DOHH2 (cell line): Measurements from ENCODE around the gene CTTNBP2.

Source experiments
- H3F3A ChIP-seq: fragments of 200-600 bp; sonication (generic), shearing (Covaris generic); 2 replicates; pipeline ENCODE4 v1.6.0; 2016; ENCODE audit warnings: antibody characterized with exemption, mild to moderate bottlenecking; ENCODE audit not compliant: control insufficient read depth, insufficient read depth
- H3K27ac ChIP-seq: fragments of 200-600 bp; sonication (generic); 2 replicates; pipeline ENCODE4 v1.5.1; 2014; ENCODE audit warnings: low read depth, mild to moderate bottlenecking, low read length, moderate library complexity
- H3K27me3 ChIP-seq: fragments of 200-600 bp; sonication (generic); 2 replicates; pipeline ENCODE4 v1.6.1; 2014; ENCODE audit warnings: mild to moderate bottlenecking, low read length, mixed read lengths; ENCODE audit not compliant: control insufficient read depth
- H3K36me3 ChIP-seq: fragments of 200-600 bp; sonication (generic); 2 replicates; pipeline ENCODE4 v1.6.1; 2014; ENCODE audit warnings: mild to moderate bottlenecking, low read length, moderate library complexity, mixed read lengths; ENCODE audit not compliant: control insufficient read depth
- H3K4me1 ChIP-seq: fragments of 200-600 bp; sonication (generic); 2 replicates; pipeline ENCODE4 v1.6.1; 2014; ENCODE audit warnings: mild to moderate bottlenecking, low read length, mixed read lengths; ENCODE audit not compliant: control insufficient read depth
- H3K4me2 ChIP-seq: fragments of 200-600 bp; sonication (generic); 2 replicates; pipeline ENCODE4 v1.6.0; 2014; ENCODE audit warnings: mild to moderate bottlenecking, low read length, moderate library complexity
- H3K4me3 ChIP-seq: fragments of 200-600 bp; sonication (generic); 2 replicates; pipeline ENCODE4 v1.5.1; 2014; ENCODE audit warnings: mild to moderate bottlenecking, low read length, mixed read lengths
- H3K79me2 ChIP-seq: fragments of 200-600 bp; sonication (generic); 2 replicates; pipeline ENCODE4 v1.6.1; 2014; ENCODE audit warnings: mild to moderate bottlenecking, low read length, mixed read lengths; ENCODE audit not compliant: control insufficient read depth
- H3K9me2 ChIP-seq: fragments of 200-600 bp; sonication (generic); replicated peaks from 2 replicates; pipeline ENCODE4 v1.6.1; 2014; ENCODE audit warnings: mild to moderate bottlenecking, low read length, mixed read lengths; ENCODE audit not compliant: control insufficient read depth
- H3K9me3 ChIP-seq: fragments of 200-600 bp; sonication (generic); 2 replicates; pipeline ENCODE4 v1.6.1; 2014; ENCODE audit warnings: antibody characterized with exemption, low read length, mixed read lengths; ENCODE audit not compliant: control insufficient read depth, insufficient read depth
- H4K20me1 ChIP-seq: fragments of 200-600 bp; sonication (generic); 2 replicates; pipeline ENCODE4 v1.6.0; 2014; ENCODE audit warnings: low read depth, mild to moderate bottlenecking, antibody characterized with exemption, low read length, moderate library complexity; ENCODE audit not compliant: control insufficient read depth, insufficient read depth
- CTCF ChIP-seq: fragments of 200-600 bp; sonication (generic); IDR thresholded peaks from one replicate; pipeline ENCODE4 v1.5.1; 2014; ENCODE audit warnings: antibody characterized with exemption, mild to moderate bottlenecking, low read depth, low read length; ENCODE audit not compliant: poor library complexity, severe bottlenecking
- EZH2phosphoT487 ChIP-seq: fragments of 200-600 bp; sonication (generic); IDR thresholded peaks from 2 replicates; pipeline ENCODE4 v1.6.1; 2017; ENCODE audit warnings: borderline replicate concordance, mild to moderate bottlenecking, antibody characterized with exemption, low read length, moderate library complexity, mixed read lengths

CTTNBP2 gene

DNA sequence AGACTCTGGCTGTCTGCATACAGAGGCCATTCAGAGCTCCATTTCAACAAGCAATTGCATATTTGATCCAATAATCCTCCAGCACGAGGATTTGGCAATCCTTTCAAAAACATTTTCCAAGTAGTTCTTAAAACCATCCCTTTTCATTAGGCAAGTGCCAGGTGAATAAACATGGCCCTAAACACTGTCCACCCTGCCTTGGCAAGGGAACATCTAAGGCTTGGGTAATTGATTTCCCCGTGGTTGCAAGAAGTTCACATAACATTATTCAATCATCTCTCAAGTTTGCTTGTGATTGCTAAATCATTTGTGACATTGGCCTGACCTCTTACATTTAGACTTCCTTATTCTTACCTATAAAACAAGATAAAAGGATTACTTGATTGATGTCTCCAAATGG lies 175.2 kb downstream of the CTTNBP2 start:
- Histone ChIP-seq H3K36me3 (no peaks in the 10 kb centered on the region), H3K27me3 (no peaks in the 10 kb centered on the region), H3K4me2 (no peak overlapping the region), H3K9me2 (no peaks in the 10 kb centered on the region), H3K9me3 (no peaks in the 10 kb centered on the region), H4K20me1 (no peaks in the 10 kb centered on the region), H3K79me2 (no peaks in the 10 kb centered on the region), H3K4me1 (no peaks in the 10 kb centered on the region), H3F3A (no peaks in the 10 kb centered on the region), H3K4me3 (no peak overlapping the region), H3K27ac (no peak overlapping the region)
- TF ChIP-seq EZH2phosphoT487: no peak

GRCh38 chr7:117692338-117692737 lies 180.9 kb downstream of the CTTNBP2 start:
- no peaks in the 10 kb centered on the region for H3K27me3 ChIP-seq
- no peaks in the 10 kb centered on the region for H3K4me1 ChIP-seq
- no peaks in the 10 kb centered on the region for H3K36me3 ChIP-seq
- no peaks in the 10 kb centered on the region for H4K20me1 ChIP-seq
- H3K4me3 ChIP-seq: no peak overlapping the region
- no peaks in the 10 kb centered on the region for H3K79me2 ChIP-seq
- no peak for TF ChIP-seq EZH2phosphoT487
- no peak for TF ChIP-seq CTCF
- H3K4me2 ChIP-seq: no peak overlapping the region
- no peaks in the 10 kb centered on the region for H3F3A ChIP-seq
- H3K9me2 ChIP-seq: no peaks in the 10 kb centered on the region
- no peak overlapping the region for H3K27ac ChIP-seq
- no peaks in the 10 kb centered on the region for H3K9me3 ChIP-seq

GRCh38 chr7:117690147-117690546 lies 183.1 kb downstream of the CTTNBP2 start:
- Histone ChIP-seq H3K36me3 (no peaks in the 10 kb centered on the region), H4K20me1 (no peaks in the 10 kb centered on the region), H3K4me1 (no peaks in the 10 kb centered on the region), H3K79me2 (no peaks in the 10 kb centered on the region), H3K9me2 (no peaks in the 10 kb centered on the region), H3K27me3 (no peaks in the 10 kb centered on the region), H3K27ac (no peak overlapping the region), H3K4me3 (no peak overlapping the region), H3K4me2 (no peak overlapping the region), H3F3A (no peaks in the 10 kb centered on the region), H3K9me3 (no peaks in the 10 kb centered on the region)
- TF ChIP-seq CTCF (no peak), EZH2phosphoT487 (no peak)

GRCh38 chr7:117689406-117689805 lies 183.8 kb downstream of the CTTNBP2 start:
- H3K9me3 ChIP-seq: no peaks in the 10 kb centered on the region
- H3K27me3 ChIP-seq: no peaks in the 10 kb centered on the region
- H3F3A ChIP-seq: no peaks in the 10 kb centered on the region
- H3K4me3 ChIP-seq: no peak overlapping the region
- no peaks in the 10 kb centered on the region for H3K9me2 ChIP-seq
- no peak for TF ChIP-seq CTCF
- no peak for TF ChIP-seq EZH2phosphoT487
- H3K27ac ChIP-seq: no peak overlapping the region
- H4K20me1 ChIP-seq: no peaks in the 10 kb centered on the region
- H3K4me1 ChIP-seq: no peaks in the 10 kb centered on the region
- no peak overlapping the region for H3K4me2 ChIP-seq
- H3K36me3 ChIP-seq: no peaks in the 10 kb centered on the region
- H3K79me2 ChIP-seq: no peaks in the 10 kb centered on the region
